Neural cell (in vitro differentiated cells): ENCODE results near the gene RGS16. TPM values are rescaled to one million over a fixed set of nuclear protein-coding genes. Genes with fewer than 3 reads are reported as not detected.

Source experiments
- H2AFZ ChIP-seq: fragments of 200-600, 300-800 bp; sonication (generic), shearing (Covaris generic); 2 replicates; pipeline ENCODE4 v1.6.0; 2014; ENCODE audit warnings: low read depth, mild to moderate bottlenecking, antibody characterized with exemption, low read length, moderate library complexity
- H3F3A ChIP-seq: fragments of 200-600 bp; shearing (Covaris generic); 2 replicates; pipeline ENCODE4 v1.6.1; 2016; ENCODE audit warnings: mild to moderate bottlenecking, moderate library complexity, mixed read lengths, antibody characterized with exemption, low read length; ENCODE audit not compliant: insufficient read depth, poor library complexity, severe bottlenecking
- H3K27ac ChIP-seq: fragments of 200-600, 300-800 bp; sonication (generic), shearing (Covaris generic); 2 replicates; pipeline ENCODE4 v1.5.1; 2014; ENCODE audit warnings: mild to moderate bottlenecking, low read length, moderate library complexity
- H3K27me3 ChIP-seq: fragments of 300-800, 200-600 bp; sonication (generic), shearing (Covaris generic); 2 replicates; pipeline ENCODE4 v1.6.0; 2014; ENCODE audit warnings: mild to moderate bottlenecking, low read depth, low read length, moderate library complexity; ENCODE audit not compliant: insufficient read depth
- H3K36me3 ChIP-seq: fragments of 300-800, 200-600 bp; sonication (generic), shearing (Covaris generic); 2 replicates; pipeline ENCODE4 v1.5.1; 2014; ENCODE audit warnings: mild to moderate bottlenecking, antibody characterized with exemption, low read length, moderate library complexity; ENCODE audit not compliant: insufficient read depth
- H3K4me2 ChIP-seq: fragments of 300-800, 200-600 bp; sonication (generic), shearing (Covaris generic); 2 replicates; pipeline ENCODE4 v1.6.0; 2014; ENCODE audit warnings: mild to moderate bottlenecking, low read length
- H3K4me3 ChIP-seq: fragments of 300-800, 200-600 bp; sonication (generic), shearing (Covaris generic); 2 replicates; pipeline ENCODE4 v1.5.1; 2014; ENCODE audit warnings: mild to moderate bottlenecking, low read length, moderate library complexity
- H3K79me2 ChIP-seq: fragments of 200-600 bp; shearing (Covaris generic); replicated peaks from 2 replicates; pipeline ENCODE4 v1.6.0; 2014; ENCODE audit warnings: mild to moderate bottlenecking, low read length, moderate library complexity; ENCODE audit not compliant: insufficient read depth
- H3K9ac ChIP-seq: fragments of 300-800, 200-600 bp; sonication (generic), shearing (Covaris generic); 2 replicates; pipeline ENCODE4 v1.6.1; 2016; ENCODE audit warnings: mild to moderate bottlenecking, low read length, mixed read lengths
- H3K9me2 ChIP-seq: fragments of 200-600 bp; shearing (Covaris generic); 2 replicates; pipeline ENCODE4 v1.6.1; 2016; ENCODE audit warnings: mild to moderate bottlenecking, low read length, mixed read lengths; ENCODE audit not compliant: insufficient read depth
- H3K9me3 ChIP-seq: fragments of 200-600, 300-800 bp; sonication (generic), shearing (Covaris generic); 2 replicates; pipeline ENCODE4 v1.6.1; 2016; ENCODE audit warnings: mild to moderate bottlenecking, mixed run types, low read length, moderate library complexity, mixed read lengths
- H4K20me1 ChIP-seq: fragments of 200-600 bp; shearing (Covaris generic); 2 replicates; pipeline ENCODE4 v1.6.1; 2016; ENCODE audit warnings: mild to moderate bottlenecking, mixed run types; ENCODE audit not compliant: insufficient read depth
- EP300 ChIP-seq: fragments of 450-650 bp; conservative IDR thresholded peaks from 2 replicates; pipeline ENCODE4 v1.6.1; 2014; ENCODE audit warnings: antibody characterized with exemption, mild to moderate bottlenecking, moderate library complexity; ENCODE audit not compliant: poor library complexity, severe bottlenecking
- EZH2 ChIP-seq: fragments of 200-600, 300-800 bp; shearing (Covaris generic), sonication (generic); IDR thresholded peaks from 2 replicates; pipeline ENCODE4 v1.6.1; 2014; ENCODE audit warnings: antibody characterized with exemption, low read length, borderline replicate concordance, mild to moderate bottlenecking; ENCODE audit not compliant: insufficient read depth, poor library complexity, severe bottlenecking
- MXI1 ChIP-seq: fragments of 450-650 bp; conservative IDR thresholded peaks from 2 replicates; pipeline ENCODE4 v1.6.1; 2014; ENCODE audit warnings: antibody characterized with exemption, mild to moderate bottlenecking; ENCODE audit not compliant: poor library complexity, severe bottlenecking
- POLR2AphosphoS5 ChIP-seq: IDR thresholded peaks from 2 replicates; pipeline ENCODE4 v1.6.1; 2012
- RAD21 ChIP-seq: fragments of 450-650 bp; conservative IDR thresholded peaks from 2 replicates; pipeline ENCODE4 v1.6.1; 2014; ENCODE audit warnings: antibody characterized with exemption, mild to moderate bottlenecking, moderate library complexity
- SMC3 ChIP-seq: fragments of 450-650 bp; conservative IDR thresholded peaks from 2 replicates; pipeline ENCODE4 v1.6.1; 2014; ENCODE audit warnings: antibody characterized with exemption, mild to moderate bottlenecking, moderate library complexity; ENCODE audit not compliant: poor library complexity
- TAF1 ChIP-seq: IDR thresholded peaks from 2 replicates; pipeline ENCODE4 v1.6.1; 2012; ENCODE audit warnings: low read depth
- polyA plus RNA-seq: library from polyadenylated mRNA; depleted of rRNA; stranded (reverse); fragments of >200 nt; gene quantifications from 2 replicates; pipeline ENCODE4 v1.2.3, GENCODE V29; 2014
- TF ChIP-seq, protein P1 (sequence below): fragments of 450-650 bp; IDR thresholded peaks from 2 replicates; pipeline ENCODE4 v1.5.1; 2014; ENCODE audit warnings: antibody characterized with exemption, mild to moderate bottlenecking, moderate library complexity; ENCODE audit not compliant: poor library complexity, severe bottlenecking
- TF ChIP-seq, protein P2 (sequence below): IDR thresholded peaks from 2 replicates; pipeline ENCODE4 v1.6.1; 2012; ENCODE audit warnings: borderline replicate concordance

The RGS16 gene
- polyA plus RNA-seq, 1 donor from 2014 or later: 1.1 TPM

DNA sequence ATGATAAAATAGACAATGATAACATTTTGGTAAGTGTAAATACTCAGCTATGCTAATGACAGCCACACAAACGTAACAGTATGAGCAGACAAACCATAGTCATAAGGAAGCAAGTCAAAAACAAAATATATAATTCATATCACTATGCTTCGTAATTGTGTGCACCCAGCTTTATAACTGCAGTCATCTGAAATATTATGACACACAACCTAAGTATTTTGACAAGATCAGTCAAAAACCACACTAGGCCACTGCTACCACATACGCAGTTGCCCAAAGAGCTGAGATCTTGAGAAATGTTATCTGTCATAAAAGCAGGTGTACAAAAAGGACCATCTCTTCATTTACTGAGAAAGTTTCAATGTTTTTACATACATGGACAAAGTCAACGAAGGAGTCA is 41.1 kb downstream of the RGS16 start:
- Histone ChIP-seq H3K27ac (no peak overlapping the region), H3K4me3 (no peak overlapping the region), H3K9me2 (no peaks in the 10 kb centered on the region), H2AFZ (no peak overlapping the region), H3K9ac (no peak overlapping the region), H3K9me3 (no peaks in the 10 kb centered on the region), H3F3A (no peaks in the 10 kb centered on the region), H3K36me3 (no peaks in the 10 kb centered on the region), H3K79me2 (no peaks in the 10 kb centered on the region), H4K20me1 (no peaks in the 10 kb centered on the region), H3K4me2 (no peak overlapping the region), H3K27me3 (no peaks in the 10 kb centered on the region)
- TF ChIP-seq EP300 (no peak), RAD21 (no peak)
- TF ChIP-seq, protein P1, sequence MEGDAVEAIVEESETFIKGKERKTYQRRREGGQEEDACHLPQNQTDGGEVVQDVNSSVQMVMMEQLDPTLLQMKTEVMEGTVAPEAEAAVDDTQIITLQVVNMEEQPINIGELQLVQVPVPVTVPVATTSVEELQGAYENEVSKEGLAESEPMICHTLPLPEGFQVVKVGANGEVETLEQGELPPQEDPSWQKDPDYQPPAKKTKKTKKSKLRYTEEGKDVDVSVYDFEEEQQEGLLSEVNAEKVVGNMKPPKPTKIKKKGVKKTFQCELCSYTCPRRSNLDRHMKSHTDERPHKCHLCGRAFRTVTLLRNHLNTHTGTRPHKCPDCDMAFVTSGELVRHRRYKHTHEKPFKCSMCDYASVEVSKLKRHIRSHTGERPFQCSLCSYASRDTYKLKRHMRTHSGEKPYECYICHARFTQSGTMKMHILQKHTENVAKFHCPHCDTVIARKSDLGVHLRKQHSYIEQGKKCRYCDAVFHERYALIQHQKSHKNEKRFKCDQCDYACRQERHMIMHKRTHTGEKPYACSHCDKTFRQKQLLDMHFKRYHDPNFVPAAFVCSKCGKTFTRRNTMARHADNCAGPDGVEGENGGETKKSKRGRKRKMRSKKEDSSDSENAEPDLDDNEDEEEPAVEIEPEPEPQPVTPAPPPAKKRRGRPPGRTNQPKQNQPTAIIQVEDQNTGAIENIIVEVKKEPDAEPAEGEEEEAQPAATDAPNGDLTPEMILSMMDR: no peak

DNA sequence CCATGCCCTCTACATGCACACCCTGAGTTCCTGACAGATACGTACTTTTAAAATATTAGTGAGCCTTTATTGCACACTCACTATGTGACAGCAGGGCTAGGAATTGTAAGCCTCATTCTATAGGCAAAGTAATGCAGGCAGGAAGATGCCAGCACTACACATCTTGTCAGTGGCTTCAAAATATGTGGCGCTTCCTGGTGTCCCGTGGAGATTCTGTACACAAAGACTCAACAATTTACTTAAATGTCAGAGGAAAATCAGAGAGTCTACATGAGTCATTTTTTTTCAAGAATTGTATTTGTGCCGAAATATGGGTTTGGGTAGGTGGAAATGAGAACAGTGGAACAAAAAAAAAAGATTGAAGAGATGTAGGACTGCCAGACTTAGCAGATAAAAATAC is 42.7 kb downstream of the RGS16 start:
- Histone ChIP-seq H3K9me2 (no peaks in the 10 kb centered on the region), H2AFZ (no peak overlapping the region), H3K36me3 (no peaks in the 10 kb centered on the region), H3K4me2 (no peak overlapping the region), H3K79me2 (no peaks in the 10 kb centered on the region), H3K27ac (no peak overlapping the region), H3F3A (no peaks in the 10 kb centered on the region), H3K9me3 (no peaks in the 10 kb centered on the region), H3K4me3 (no peak overlapping the region), H3K27me3 (no peaks in the 10 kb centered on the region), H4K20me1 (no peaks in the 10 kb centered on the region), H3K9ac (no peak overlapping the region)
- no peak for TF ChIP-seq EP300

DNA sequence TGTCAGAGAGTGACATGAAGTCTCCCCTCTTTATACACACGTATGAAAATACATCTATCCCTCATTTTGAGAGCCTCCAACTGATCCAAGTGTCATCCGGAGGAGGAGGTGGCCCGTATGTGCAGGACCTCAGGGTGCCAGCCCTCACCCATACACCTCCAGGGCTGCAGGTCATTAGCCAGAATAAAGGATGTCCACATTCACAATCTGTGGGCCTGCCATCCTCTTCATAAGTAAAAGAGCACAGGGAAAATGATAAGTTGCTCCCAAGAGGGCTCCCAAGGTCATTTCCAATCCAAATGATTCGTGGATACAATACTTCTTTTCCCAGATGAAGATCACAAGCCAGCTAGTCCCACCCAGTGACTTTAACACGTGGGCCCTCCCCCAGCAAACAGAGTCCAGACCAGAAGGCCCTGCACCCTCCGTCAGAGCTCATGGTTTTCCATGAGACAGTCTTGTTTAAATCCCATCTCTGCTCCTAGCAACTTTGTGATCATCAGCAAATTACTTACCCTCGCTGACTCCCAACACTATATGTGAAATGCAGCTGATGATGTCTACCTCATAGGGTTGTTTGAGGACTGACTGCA is 43.7 kb downstream of the RGS16 start:
- Histone ChIP-seq H3K4me2 (no peak overlapping the region), H4K20me1 (no peaks in the 10 kb centered on the region), H3F3A (no peaks in the 10 kb centered on the region), H2AFZ (no peak overlapping the region), H3K36me3 (no peaks in the 10 kb centered on the region), H3K9me2 (no peaks in the 10 kb centered on the region), H3K79me2 (no peaks in the 10 kb centered on the region), H3K27me3 (no peaks in the 10 kb centered on the region), H3K9me3 (no peaks in the 10 kb centered on the region), H3K4me3 (no peak overlapping the region), H3K9ac (no peak overlapping the region), H3K27ac (no peak overlapping the region)
- TF ChIP-seq POLR2AphosphoS5 (no peak), SMC3 (no peak), RAD21 (no peak), EP300 (no peak), TAF1 (no peak), MXI1 (no peak), EZH2 (no peak)
- TF ChIP-seq, protein P2, sequence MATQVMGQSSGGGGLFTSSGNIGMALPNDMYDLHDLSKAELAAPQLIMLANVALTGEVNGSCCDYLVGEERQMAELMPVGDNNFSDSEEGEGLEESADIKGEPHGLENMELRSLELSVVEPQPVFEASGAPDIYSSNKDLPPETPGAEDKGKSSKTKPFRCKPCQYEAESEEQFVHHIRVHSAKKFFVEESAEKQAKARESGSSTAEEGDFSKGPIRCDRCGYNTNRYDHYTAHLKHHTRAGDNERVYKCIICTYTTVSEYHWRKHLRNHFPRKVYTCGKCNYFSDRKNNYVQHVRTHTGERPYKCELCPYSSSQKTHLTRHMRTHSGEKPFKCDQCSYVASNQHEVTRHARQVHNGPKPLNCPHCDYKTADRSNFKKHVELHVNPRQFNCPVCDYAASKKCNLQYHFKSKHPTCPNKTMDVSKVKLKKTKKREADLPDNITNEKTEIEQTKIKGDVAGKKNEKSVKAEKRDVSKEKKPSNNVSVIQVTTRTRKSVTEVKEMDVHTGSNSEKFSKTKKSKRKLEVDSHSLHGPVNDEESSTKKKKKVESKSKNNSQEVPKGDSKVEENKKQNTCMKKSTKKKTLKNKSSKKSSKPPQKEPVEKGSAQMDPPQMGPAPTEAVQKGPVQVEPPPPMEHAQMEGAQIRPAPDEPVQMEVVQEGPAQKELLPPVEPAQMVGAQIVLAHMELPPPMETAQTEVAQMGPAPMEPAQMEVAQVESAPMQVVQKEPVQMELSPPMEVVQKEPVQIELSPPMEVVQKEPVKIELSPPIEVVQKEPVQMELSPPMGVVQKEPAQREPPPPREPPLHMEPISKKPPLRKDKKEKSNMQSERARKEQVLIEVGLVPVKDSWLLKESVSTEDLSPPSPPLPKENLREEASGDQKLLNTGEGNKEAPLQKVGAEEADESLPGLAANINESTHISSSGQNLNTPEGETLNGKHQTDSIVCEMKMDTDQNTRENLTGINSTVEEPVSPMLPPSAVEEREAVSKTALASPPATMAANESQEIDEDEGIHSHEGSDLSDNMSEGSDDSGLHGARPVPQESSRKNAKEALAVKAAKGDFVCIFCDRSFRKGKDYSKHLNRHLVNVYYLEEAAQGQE: no peak
- TF ChIP-seq, protein P1: no peak
